Liver (tissue), 9 donors: ENCODE results near the gene TCF7L1. TPM values are rescaled to one million over a fixed set of nuclear protein-coding genes. Genes with fewer than 3 reads are reported as not detected.

Experiments used
- DNase-seq: peaks from one replicate; pipeline ENCODE4 v3.0.0-alpha.2; 2017; ENCODE audit warnings: low spot score
- H3K27ac ChIP-seq, 2 donors: one replicate each; pipeline ENCODE4 v1.7.0; 2013; ENCODE audit warnings: inconsistent platforms in 2 of 2, low read length in 2 of 2, control low read depth in 1 of 2, low read depth in 1 of 2, mild to moderate bottlenecking in 1 of 2
- H3K27me3 ChIP-seq, 4 donors: one replicate each; pipeline versions ENCODE4 v1.6.1 to v1.7.0; 2013; ENCODE audit warnings: low read length in 3 of 4, inconsistent platforms in 1 of 4, mild to moderate bottlenecking in 1 of 4, moderate library complexity in 1 of 4; ENCODE audit not compliant: control insufficient read depth in 4 of 4, insufficient read depth in 4 of 4
- H3K36me3 ChIP-seq, 4 donors: one replicate each; pipeline versions ENCODE4 v1.6.1 to v1.7.0; 2013; ENCODE audit warnings: low read length in 3 of 4, mild to moderate bottlenecking in 3 of 4, low read depth in 1 of 4, moderate library complexity in 1 of 4; ENCODE audit not compliant: control insufficient read depth in 4 of 4, insufficient read depth in 3 of 4
- H3K4me1 ChIP-seq, 4 donors: one replicate each; pipeline versions ENCODE4 v1.6.1 to v1.7.0; 2013; ENCODE audit warnings: low read length in 3 of 4, mild to moderate bottlenecking in 3 of 4, moderate library complexity in 1 of 4; ENCODE audit not compliant: control insufficient read depth in 4 of 4, insufficient read depth in 4 of 4
- H3K4me3 ChIP-seq, 3 donors: one replicate each; pipeline versions ENCODE4 v1.6.1 to v1.7.0; 2013; ENCODE audit warnings: low read length in 3 of 3, control low read depth in 1 of 3, low read depth in 1 of 3, mild to moderate bottlenecking in 1 of 3
- H3K9ac ChIP-seq, 2 donors: one replicate each; pipeline ENCODE4 v1.7.0; 2013; ENCODE audit warnings: low read length in 2 of 2, mild to moderate bottlenecking in 2 of 2, moderate library complexity in 2 of 2, control low read depth in 1 of 2, low read depth in 1 of 2
- H3K9me3 ChIP-seq, 4 donors: one replicate each; pipeline versions ENCODE4 v1.6.1 to v1.7.0; 2013; ENCODE audit warnings: low read length in 3 of 4; ENCODE audit not compliant: control insufficient read depth in 4 of 4
- ATF3 ChIP-seq: IDR thresholded peaks from 2 replicates; pipeline ENCODE4 v1.6.1; 2016; ENCODE audit warnings: antibody characterized with exemption
- CTCF ChIP-seq: fragments of 150-350 bp; IDR thresholded peaks from 2 replicates; pipeline ENCODE4 v1.5.1; 2017; ENCODE audit warnings: improper control_type of control experiment, low read depth, low read length; ENCODE audit not compliant: missing input control
- EGR1 ChIP-seq, 2 donors: IDR thresholded peaks; 2 replicates each; pipeline ENCODE4 v1.6.1; 2016 to 2018; ENCODE audit warnings: antibody characterized with exemption in 2 of 2, low read depth in 2 of 2
- FOXA2 ChIP-seq: IDR thresholded peaks from 2 replicates; pipeline ENCODE4 v1.6.1; 2016; ENCODE audit warnings: antibody characterized with exemption
- GABPA ChIP-seq, 2 donors: IDR thresholded peaks in 1 of 2; conservative IDR thresholded peaks in 1 of 2; 2 replicates each; pipeline ENCODE4 v1.6.1; 2016; ENCODE audit warnings: antibody characterized with exemption in 2 of 2, mild to moderate bottlenecking in 1 of 2, moderate library complexity in 1 of 2
- HNF4G ChIP-seq: IDR thresholded peaks from 2 replicates; pipeline ENCODE4 v1.6.1; 2016; ENCODE audit warnings: antibody characterized with exemption
- RAD21 ChIP-seq, 2 donors: IDR thresholded peaks; 2 replicates each; pipeline ENCODE4 v1.6.1; 2016; ENCODE audit warnings: antibody characterized with exemption in 2 of 2, mild to moderate bottlenecking in 2 of 2
- REST ChIP-seq: IDR thresholded peaks from 2 replicates; pipeline ENCODE4 v1.6.1; 2016; ENCODE audit warnings: antibody characterized with exemption, mild to moderate bottlenecking
- SP1 ChIP-seq: IDR thresholded peaks from 2 replicates; pipeline ENCODE4 v1.6.1; 2018; ENCODE audit warnings: antibody characterized with exemption, mild to moderate bottlenecking
- TAF1 ChIP-seq: conservative IDR thresholded peaks from 2 replicates; pipeline ENCODE4 v1.6.1; 2016; ENCODE audit warnings: antibody characterized with exemption, mild to moderate bottlenecking
- YY1 ChIP-seq: IDR thresholded peaks from 2 replicates; pipeline ENCODE4 v1.6.1; 2016; ENCODE audit warnings: antibody characterized with exemption, mild to moderate bottlenecking
- ZBTB33 ChIP-seq: IDR thresholded peaks from 2 replicates; pipeline ENCODE4 v1.6.1; 2016; ENCODE audit warnings: antibody characterized with exemption
- WGBS: extraction: QIAGEN DNeasy Blood & Tissue Kit; methylation state at CpG from one replicate; pipeline ENCODE4 v1.1.7; 2013; 5-methylcytosine and 5-hydroxymethylcytosine counted together
- polyA plus RNA-seq, 2 donors: library from polyadenylated mRNA; stranded (reverse) in 1 of 2; unstranded in 1 of 2; fragments of 200-250 nt in 1 of 2; fragments of >200 nt in 1 of 2; fragmentation: Nextera tagmentation in 1 of 2; extraction: Ambion mirVana in 1 of 2; gene quantifications; one replicate each; pipeline versions ENCODE4 v1.2.1 to v1.2.3, GENCODE V29; 2013 to 2015
- total RNA-seq, 2 donors: library from RNA; depleted of rRNA; stranded (reverse); fragments of >200 nt; gene quantifications; one replicate each; pipeline ENCODE4 v1.2.3, GENCODE V29; 2014
- donor health status: healthy.
- donor health status: healthy.
- donor health status: healthy.
- donor health status: healthy.
- donor health status: healthy.

The TCF7L1 gene
- total and polyA plus RNA-seq, 4 donors = 1.6 to 6.0 (median 4.8) TPM

- 94% methylated on average over 1 of the region's 1 CpG for WGBS
These were observed 76.7 kb downstream of the TCF7L1 start for GRCh38 chr2:85209887-85210286.

More at GRCh38 chr2:85209887-85210286, 76.7 kb downstream of the TCF7L1 start:
- no peak for DNase-seq
- Histone ChIP-seq H3K9me3 (no peaks in the 10 kb centered on the region), H3K36me3 (no peaks in the 10 kb centered on the region), H3K27ac (no peak overlapping the region), H3K9ac (no peak overlapping the region), H3K27me3 (no peaks in the 10 kb centered on the region), H3K4me1 (peaks cover 0 to 2% (median 1%) of the 10 kb centered on the region in 4 donors), H3K4me3 (no peak overlapping the region)
- TF ChIP-seq FOXA2 (no peak), ATF3 (no peak), REST (no peak), GABPA (IDR thresholded peaks at IDR 0.05 in 1 of 2, conservative IDR thresholded peaks at IDR 0.05 in 1 of 2) (no peak), RAD21 (IDR thresholded peaks at IDR 0.05) (no peak), ZBTB33 (no peak), CTCF (no peak), SP1 (no peak), TAF1 (no peak), EGR1 (IDR thresholded peaks at IDR 0.05; ENCODE audit: low read depth in 2 of 2) (no peak), YY1 (no peak), HNF4G (no peak)
